WTC11 (cell line): Measurements from ENCODE around the gene INKA1. TPM values are rescaled to one million over a fixed set of nuclear protein-coding genes. Genes with fewer than 3 reads are reported as not detected.

Experiments used
- ATAC-seq: fragments of 200-7000 bp; cut with Tn5 transposase; 2 replicates; pipeline ENCODE4 v1.10.0; 2021; ENCODE audit warnings: mild to moderate bottlenecking, moderate library complexity
- CTCF ChIA-PET: fragments of 300-600 bp; sonication (Branson Sonifier 250); formaldehyde crosslinking; loops from one replicate; lab custom pipeline; 2021; ENCODE audit warnings: antibody characterized with exemption; lab: Charles Lee
- POLR2A ChIA-PET: fragments of 350-600 bp; sonication (Branson Sonifier 250); formaldehyde crosslinking; loops from one replicate; lab custom pipeline; 2021; ENCODE audit warnings: antibody characterized with exemption; lab: Charles Lee
- DNase-seq: peaks from one replicate; pipeline ENCODE4 v3.0.0; 2021; ENCODE audit warnings: low spot score
- H3K27ac Mint-ChIP-seq: 2 replicates; pipeline ENCODE4 v1.8.0; 2021; ENCODE audit warnings: mixed read lengths
- H3K27me3 Mint-ChIP-seq: 2 replicates; pipeline ENCODE4 v1.8.0; 2021; ENCODE audit warnings: low read depth, mild to moderate bottlenecking, moderate library complexity, mixed read lengths
- H3K36me3 Mint-ChIP-seq: 2 replicates; pipeline ENCODE4 v1.8.0; 2021; ENCODE audit warnings: mixed read lengths
- H3K4me1 Mint-ChIP-seq: 2 replicates; pipeline ENCODE4 v1.8.0; 2022; ENCODE audit warnings: mixed read lengths
- H3K4me3 Mint-ChIP-seq: 2 replicates; pipeline ENCODE4 v1.8.0; 2021; ENCODE audit warnings: mild to moderate bottlenecking, moderate library complexity, mixed read lengths
- H3K9me3 Mint-ChIP-seq: 2 replicates; pipeline ENCODE4 v1.8.0; 2021; ENCODE audit warnings: mixed read lengths
- ATF1 ChIP-seq: sonication (generic); formaldehyde crosslinking; IDR thresholded peaks from 2 replicates; pipeline ENCODE4 v1.8.1; 2023; ENCODE audit warnings: mild to moderate bottlenecking, moderate library complexity, missing genetic modification reagents
- FOXP1 ChIP-seq: sonication (generic); formaldehyde crosslinking; IDR thresholded peaks from 2 replicates; pipeline ENCODE4 v1.8.0; 2022; ENCODE audit warnings: missing genetic modification reagents, mild to moderate bottlenecking, moderate library complexity, borderline replicate concordance
- GTF2I ChIP-seq: fragments of 250-450 bp; sonication (Bioruptor Pico); conservative IDR thresholded peaks from 2 replicates; pipeline ENCODE4 v1.4.0; 2021; ENCODE audit warnings: mild to moderate bottlenecking
- NR1H2 ChIP-seq: sonication (generic); formaldehyde crosslinking; IDR thresholded peaks from 2 replicates; pipeline ENCODE4 v1.9.0; 2021; ENCODE audit warnings: mild to moderate bottlenecking, moderate library complexity, missing genetic modification reagents
- NR2C2 ChIP-seq: sonication (generic); formaldehyde crosslinking; IDR thresholded peaks from 2 replicates; pipeline ENCODE4 v1.8.0; 2022; ENCODE audit warnings: mild to moderate bottlenecking, missing genetic modification reagents
- SMAD4 ChIP-seq: sonication (generic); formaldehyde crosslinking; IDR thresholded peaks from 2 replicates; pipeline ENCODE4 v1.8.0; 2022; ENCODE audit warnings: mild to moderate bottlenecking, missing genetic modification reagents
- ZNF121 ChIP-seq: sonication (generic); formaldehyde crosslinking; IDR thresholded peaks from 2 replicates; pipeline ENCODE4 v1.8.0; 2023; ENCODE audit warnings: missing genetic modification reagents
- total RNA-seq: library from RNA; stranded (reverse); gene quantifications from 3 replicates; pipeline ENCODE4 v1.2.3, GENCODE V29; 2021
- TF ChIP-seq, protein P1 (sequence below): sonication (generic); formaldehyde crosslinking; IDR thresholded peaks from 2 replicates; pipeline ENCODE4 v1.8.1; 2022; ENCODE audit warnings: low read depth, mild to moderate bottlenecking, moderate library complexity, missing genetic modification reagents, borderline replicate concordance
- TF ChIP-seq, protein P2 (sequence below): sonication (generic); formaldehyde crosslinking; IDR thresholded peaks from 2 replicates; pipeline ENCODE4 v1.8.1; 2023; ENCODE audit warnings: mild to moderate bottlenecking, missing genetic modification reagents, borderline replicate concordance
- TF ChIP-seq, protein P3 (sequence below): sonication (generic); formaldehyde crosslinking; IDR thresholded peaks from 2 replicates; pipeline ENCODE4 v1.8.1; 2023; ENCODE audit warnings: mild to moderate bottlenecking, missing genetic modification reagents
- TF ChIP-seq, protein P4 (sequence below): sonication (generic); formaldehyde crosslinking; IDR thresholded peaks from 2 replicates; pipeline ENCODE4 v1.8.0; 2022; ENCODE audit warnings: mild to moderate bottlenecking, missing genetic modification reagents
- TF ChIP-seq, protein P5 (sequence below): sonication (generic); formaldehyde crosslinking; IDR thresholded peaks from 2 replicates; pipeline ENCODE4 v1.8.0; 2022; ENCODE audit warnings: mild to moderate bottlenecking, missing genetic modification reagents

The INKA1 gene
- total RNA-seq, 1 experiment from 2014 or later: 2.0 TPM

DNA sequence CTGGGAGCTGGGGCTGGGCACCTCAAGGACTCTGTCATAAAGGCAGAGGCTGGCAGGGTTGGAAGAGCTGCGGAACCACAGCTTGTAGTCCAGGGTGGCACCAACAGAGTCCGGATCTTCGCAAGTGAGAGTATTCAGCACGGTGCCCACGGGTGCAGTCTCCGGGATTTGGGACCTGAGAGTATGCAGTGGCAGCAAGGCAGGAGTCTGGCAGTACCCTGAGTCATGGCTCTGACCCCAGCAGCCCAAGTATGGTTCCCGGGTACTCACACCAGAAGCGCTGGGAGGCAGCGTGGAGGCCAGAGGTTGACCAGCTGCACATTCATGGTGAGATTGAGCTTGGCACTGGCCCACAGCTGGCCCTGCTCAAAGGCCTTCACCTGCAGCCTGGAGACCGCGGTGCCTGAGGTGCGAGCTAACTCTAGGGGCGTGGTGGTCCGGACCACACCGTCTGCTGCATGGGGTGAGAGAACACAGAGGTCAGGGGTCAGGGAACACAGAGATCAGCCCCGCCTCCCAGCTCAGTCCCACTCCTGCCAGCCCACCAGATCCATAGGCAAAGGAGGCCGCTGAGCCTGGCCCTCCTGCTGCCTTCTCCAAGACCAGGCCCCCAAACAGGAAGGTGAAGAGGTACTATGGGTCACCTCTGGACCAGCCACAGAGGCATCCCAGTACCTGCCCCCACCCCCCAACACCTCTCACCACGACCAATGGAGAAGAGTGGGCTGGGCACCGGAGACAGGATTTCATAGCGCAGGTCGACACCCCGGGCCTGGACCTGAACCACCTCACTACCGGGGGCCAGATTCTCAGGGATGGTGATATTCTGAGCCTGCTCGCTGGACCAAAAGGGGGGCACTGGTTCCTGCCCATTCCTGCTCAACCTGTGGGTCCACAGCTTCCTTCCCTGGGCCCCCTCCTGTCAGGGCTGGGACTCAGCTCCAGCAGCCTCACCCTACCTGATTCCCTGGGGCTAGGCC is 7.8 kb upstream of the INKA1 start:
- H3K27ac Mint-ChIP-seq: peak overlapping the region; percentile 27; the same call in 1 of the 2 replicates
- peak; percentile 44 for ATAC-seq
- TF ChIP-seq, protein P1, sequence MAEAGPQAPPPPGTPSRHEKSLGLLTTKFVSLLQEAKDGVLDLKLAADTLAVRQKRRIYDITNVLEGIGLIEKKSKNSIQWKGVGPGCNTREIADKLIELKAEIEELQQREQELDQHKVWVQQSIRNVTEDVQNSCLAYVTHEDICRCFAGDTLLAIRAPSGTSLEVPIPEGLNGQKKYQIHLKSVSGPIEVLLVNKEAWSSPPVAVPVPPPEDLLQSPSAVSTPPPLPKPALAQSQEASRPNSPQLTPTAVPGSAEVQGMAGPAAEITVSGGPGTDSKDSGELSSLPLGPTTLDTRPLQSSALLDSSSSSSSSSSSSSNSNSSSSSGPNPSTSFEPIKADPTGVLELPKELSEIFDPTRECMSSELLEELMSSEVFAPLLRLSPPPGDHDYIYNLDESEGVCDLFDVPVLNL: no peak
- TF ChIP-seq NR2C2: 0 out of 2 replicates have a peak, but pooled peaks have one; percentile 19
- ChIA-PET POLR2A (interaction anchor here (0.6 kb wide), 1 partner anchor 18 kb away, joined by 3 read pairs; no protein-coding TSS in a partner anchor), CTCF (interaction anchor here (0.5 to 1.7 kb wide), 4 partner anchors 8 to 115 kb away, joined by 3 to 8 read pairs (median 3); partner anchors contain the start of gene INKA1)
- DNase-seq: no peak
- peaks cover 12% of the 10 kb centered on the region for H3K27me3 Mint-ChIP-seq
- H3K4me1 Mint-ChIP-seq: peaks cover 1% of the 10 kb centered on the region; the same call in 1 of the 2 replicates
- no peaks in the 10 kb centered on the region for H3K9me3 Mint-ChIP-seq
- no peak overlapping the region for H3K4me3 Mint-ChIP-seq
- no peaks in the 10 kb centered on the region for H3K36me3 Mint-ChIP-seq

DNA sequence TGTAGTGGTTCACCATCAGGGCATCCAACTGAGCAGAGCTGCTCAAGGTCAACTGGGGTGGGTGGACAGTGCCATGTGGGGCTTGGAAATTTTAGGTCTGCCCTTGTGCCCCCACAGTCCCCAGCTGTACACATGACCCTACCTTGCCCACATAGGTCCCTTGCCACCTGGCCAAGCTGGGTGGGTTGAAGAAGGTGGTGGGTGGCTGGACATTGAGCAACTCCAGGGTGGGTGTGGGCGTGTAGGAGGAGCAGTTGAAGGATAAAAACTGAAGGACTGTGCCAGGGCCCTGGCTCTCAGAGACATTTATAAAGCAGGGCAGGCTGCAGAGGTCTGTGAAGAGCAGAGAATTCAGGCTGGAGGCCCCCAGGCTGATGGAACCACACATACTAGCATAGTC is 4.0 kb upstream of the INKA1 start:
- DNase-seq (no peak), ATAC-seq (no peak)
- Mint-ChIP-seq H3K27ac (no peak overlapping the region), H3K27me3 (peaks cover 31% of the 10 kb centered on the region), H3K36me3 (no peaks in the 10 kb centered on the region), H3K4me3 (no peak overlapping the region), H3K4me1 (peaks cover 10% of the 10 kb centered on the region), H3K9me3 (no peaks in the 10 kb centered on the region)
- TF ChIP-seq, protein P2, sequence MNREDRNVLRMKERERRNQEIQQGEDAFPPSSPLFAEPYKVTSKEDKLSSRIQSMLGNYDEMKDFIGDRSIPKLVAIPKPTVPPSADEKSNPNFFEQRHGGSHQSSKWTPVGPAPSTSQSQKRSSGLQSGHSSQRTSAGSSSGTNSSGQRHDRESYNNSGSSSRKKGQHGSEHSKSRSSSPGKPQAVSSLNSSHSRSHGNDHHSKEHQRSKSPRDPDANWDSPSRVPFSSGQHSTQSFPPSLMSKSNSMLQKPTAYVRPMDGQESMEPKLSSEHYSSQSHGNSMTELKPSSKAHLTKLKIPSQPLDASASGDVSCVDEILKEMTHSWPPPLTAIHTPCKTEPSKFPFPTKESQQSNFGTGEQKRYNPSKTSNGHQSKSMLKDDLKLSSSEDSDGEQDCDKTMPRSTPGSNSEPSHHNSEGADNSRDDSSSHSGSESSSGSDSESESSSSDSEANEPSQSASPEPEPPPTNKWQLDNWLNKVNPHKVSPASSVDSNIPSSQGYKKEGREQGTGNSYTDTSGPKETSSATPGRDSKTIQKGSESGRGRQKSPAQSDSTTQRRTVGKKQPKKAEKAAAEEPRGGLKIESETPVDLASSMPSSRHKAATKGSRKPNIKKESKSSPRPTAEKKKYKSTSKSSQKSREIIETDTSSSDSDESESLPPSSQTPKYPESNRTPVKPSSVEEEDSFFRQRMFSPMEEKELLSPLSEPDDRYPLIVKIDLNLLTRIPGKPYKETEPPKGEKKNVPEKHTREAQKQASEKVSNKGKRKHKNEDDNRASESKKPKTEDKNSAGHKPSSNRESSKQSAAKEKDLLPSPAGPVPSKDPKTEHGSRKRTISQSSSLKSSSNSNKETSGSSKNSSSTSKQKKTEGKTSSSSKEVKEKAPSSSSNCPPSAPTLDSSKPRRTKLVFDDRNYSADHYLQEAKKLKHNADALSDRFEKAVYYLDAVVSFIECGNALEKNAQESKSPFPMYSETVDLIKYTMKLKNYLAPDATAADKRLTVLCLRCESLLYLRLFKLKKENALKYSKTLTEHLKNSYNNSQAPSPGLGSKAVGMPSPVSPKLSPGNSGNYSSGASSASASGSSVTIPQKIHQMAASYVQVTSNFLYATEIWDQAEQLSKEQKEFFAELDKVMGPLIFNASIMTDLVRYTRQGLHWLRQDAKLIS (CRISPR knock-in tag): no peak
- TF ChIP-seq, protein P3, sequence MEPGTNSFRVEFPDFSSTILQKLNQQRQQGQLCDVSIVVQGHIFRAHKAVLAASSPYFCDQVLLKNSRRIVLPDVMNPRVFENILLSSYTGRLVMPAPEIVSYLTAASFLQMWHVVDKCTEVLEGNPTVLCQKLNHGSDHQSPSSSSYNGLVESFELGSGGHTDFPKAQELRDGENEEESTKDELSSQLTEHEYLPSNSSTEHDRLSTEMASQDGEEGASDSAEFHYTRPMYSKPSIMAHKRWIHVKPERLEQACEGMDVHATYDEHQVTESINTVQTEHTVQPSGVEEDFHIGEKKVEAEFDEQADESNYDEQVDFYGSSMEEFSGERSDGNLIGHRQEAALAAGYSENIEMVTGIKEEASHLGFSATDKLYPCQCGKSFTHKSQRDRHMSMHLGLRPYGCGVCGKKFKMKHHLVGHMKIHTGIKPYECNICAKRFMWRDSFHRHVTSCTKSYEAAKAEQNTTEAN (CRISPR knock-in tag): no peak
- TF ChIP-seq ATF1 (CRISPR knock-in tag) (no peak), NR1H2 (CRISPR knock-in tag) (no peak), GTF2I (no peak), ZNF121 (no peak), FOXP1 (CRISPR knock-in tag) (no peak)
- TF ChIP-seq, protein P4, sequence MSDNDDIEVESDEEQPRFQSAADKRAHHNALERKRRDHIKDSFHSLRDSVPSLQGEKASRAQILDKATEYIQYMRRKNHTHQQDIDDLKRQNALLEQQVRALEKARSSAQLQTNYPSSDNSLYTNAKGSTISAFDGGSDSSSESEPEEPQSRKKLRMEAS (CRISPR knock-in tag): no peak
- TF ChIP-seq, protein P5, sequence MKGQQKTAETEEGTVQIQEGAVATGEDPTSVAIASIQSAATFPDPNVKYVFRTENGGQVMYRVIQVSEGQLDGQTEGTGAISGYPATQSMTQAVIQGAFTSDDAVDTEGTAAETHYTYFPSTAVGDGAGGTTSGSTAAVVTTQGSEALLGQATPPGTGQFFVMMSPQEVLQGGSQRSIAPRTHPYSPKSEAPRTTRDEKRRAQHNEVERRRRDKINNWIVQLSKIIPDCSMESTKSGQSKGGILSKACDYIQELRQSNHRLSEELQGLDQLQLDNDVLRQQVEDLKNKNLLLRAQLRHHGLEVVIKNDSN: no peak
- ChIA-PET CTCF (interaction anchor here (1.0 to 1.3 kb wide), 2 partner anchors 40 to 111 kb away, joined by 3 to 4 read pairs; no protein-coding TSS in a partner anchor), POLR2A (no interaction called here)

DNA sequence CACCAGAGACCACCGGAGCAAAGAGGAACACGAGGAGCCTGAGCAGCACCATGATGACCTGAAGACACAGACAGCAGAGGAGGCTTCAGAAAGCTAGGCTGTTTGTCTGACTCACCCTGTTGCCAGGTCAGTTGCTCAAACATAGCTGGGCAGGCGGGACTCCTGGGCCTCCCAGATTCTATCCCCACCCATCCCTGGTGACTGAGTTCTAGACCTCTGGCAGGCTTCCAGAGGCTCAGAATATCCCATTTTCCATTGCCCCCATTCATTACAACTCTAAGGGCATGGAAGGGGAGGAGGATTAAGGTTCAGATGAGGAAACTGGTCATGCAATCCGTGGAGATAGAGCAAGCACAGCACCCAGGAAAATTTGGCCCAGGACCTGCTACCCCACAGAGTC is 3.3 kb upstream of the INKA1 start, which contains the start of gene CDHR4:
CDHR4 (minus strand) TSS at position 113 of the 400 bp plus-strand sequence; CDS start at position 52, 61 bp downstream.
- peaks cover 11% of the 10 kb centered on the region for H3K4me1 Mint-ChIP-seq
- no peak within 1 kb of the TSS for H3K4me3 Mint-ChIP-seq
- TF ChIP-seq SMAD4 (CRISPR knock-in tag): no peak
- TF ChIP-seq, protein P3 (CRISPR knock-in tag): no peak
- TF ChIP-seq, all 79 proteins: peak for 0
- ATAC-seq (no peak), DNase-seq (no peak)
- Mint-ChIP-seq H3K27ac (no peak within 1 kb of the TSS), H3K9me3 (no peaks in the 10 kb centered on the region), H3K27me3 (peaks cover 38% of the 10 kb centered on the region), H3K36me3 (no peaks in the 10 kb centered on the region)
- CTCF ChIA-PET: interaction anchor here (0.6 to 4.5 kb wide), 3 partner anchors 13 to 110 kb away, joined by 3 to 36 read pairs (median 5); partner anchors contain the start of gene IP6K1
- POLR2A ChIA-PET: interaction anchor here (0.5 kb wide), 1 partner anchor 1040 kb away, joined by 4 read pairs; no protein-coding TSS in a partner anchor
